Smooth muscle cell (in vitro differentiated cells): ENCODE measurements around the gene TAS2R39. TPM values are rescaled to one million over a fixed set of nuclear protein-coding genes. Genes with fewer than 3 reads are reported as not detected.

ENCODE experiments used
- DNase-seq: peaks from one replicate; lab custom pipeline; 2025; ENCODE audit not compliant: unreplicated experiment; lab: John Stamatoyannopoulos, UW
- H2AFZ ChIP-seq: fragments of 200-600 bp; sonication (generic); 2 replicates; pipeline ENCODE4 v1.6.0; 2016; ENCODE audit warnings: antibody characterized with exemption, low read depth, mild to moderate bottlenecking
- H3F3A ChIP-seq: fragments of 200-600 bp; sonication (generic); 2 replicates; pipeline ENCODE4 v1.6.0; 2017; ENCODE audit warnings: antibody characterized with exemption, low read depth
- H3K27ac ChIP-seq: fragments of 200-600 bp; sonication (generic); 2 replicates; pipeline ENCODE4 v1.5.1; 2016; ENCODE audit warnings: low read depth, mild to moderate bottlenecking
- H3K27me3 ChIP-seq: fragments of 200-600 bp; sonication (generic); 2 replicates; pipeline ENCODE4 v1.6.1; 2016; ENCODE audit warnings: low read depth, mild to moderate bottlenecking
- H3K36me3 ChIP-seq: fragments of 200-600 bp; sonication (generic); 2 replicates; pipeline ENCODE4 v1.5.1; 2016; ENCODE audit warnings: low read depth
- H3K4me1 ChIP-seq: fragments of 200-600 bp; sonication (generic); 2 replicates; pipeline ENCODE4 v1.5.1; 2016; ENCODE audit warnings: low read depth
- H3K4me2 ChIP-seq: fragments of 200-600 bp; sonication (generic); 2 replicates; pipeline ENCODE4 v1.6.0; 2016; ENCODE audit warnings: mild to moderate bottlenecking
- H3K4me3 ChIP-seq: fragments of 200-600 bp; sonication (generic); 2 replicates; pipeline ENCODE4 v1.5.1; 2016; ENCODE audit warnings: mild to moderate bottlenecking
- H3K79me2 ChIP-seq: fragments of 200-600 bp; sonication (generic); 2 replicates; pipeline ENCODE4 v1.6.0; 2016; ENCODE audit warnings: low read depth, mild to moderate bottlenecking
- H3K9ac ChIP-seq: fragments of 200-600 bp; sonication (generic); 2 replicates; pipeline ENCODE4 v1.6.0; 2016; ENCODE audit warnings: low read depth
- H3K9me3 ChIP-seq: fragments of 200-600 bp; sonication (generic); replicated peaks from 2 replicates; pipeline ENCODE4 v1.5.1; 2016; ENCODE audit warnings: low read depth
- H4K20me1 ChIP-seq: fragments of 200-600 bp; sonication (generic); 2 replicates; pipeline ENCODE4 v1.6.0; 2016; ENCODE audit warnings: low read depth
- CTCF ChIP-seq: fragments of 200-600 bp; sonication (generic); IDR thresholded peaks from 2 replicates; pipeline ENCODE4 v1.5.1; 2017; ENCODE audit warnings: borderline replicate concordance, mild to moderate bottlenecking, antibody characterized with exemption; ENCODE audit not compliant: insufficient read depth, poor library complexity, severe bottlenecking
- WGBS: methylation state at CpG from one replicate; pipeline ENCODE4 v1.1.7; 2016; ENCODE audit warnings: low lambda C conversion rate; 5-methylcytosine and 5-hydroxymethylcytosine counted together
- polyA plus RNA-seq: library from polyadenylated mRNA; unstranded; fragments of >200 nt; fragmentation: Nextera tagmentation; extraction: Ambion mirVana; gene quantifications from 2 replicates; pipeline ENCODE4 v1.2.1, GENCODE V29; 2016
- total RNA-seq: library from RNA; depleted of rRNA; stranded (reverse); fragments of >200 nt; gene quantifications from 2 replicates; pipeline ENCODE4 v1.2.3, GENCODE V29; 2014

The TAS2R39 gene
- total and polyA plus RNA-seq, 2 experiments from 2014 or later, result not detected

- WGBS, result 89% methylated on average over 2 of the region's 2 CpGs
- H3K9me3 ChIP-seq, result no peaks in the 10 kb centered on the region
- H3F3A ChIP-seq, result no peaks in the 10 kb centered on the region
- H3K79me2 ChIP-seq, result no peaks in the 10 kb centered on the region
- no peaks in the 10 kb centered on the region for H3K27me3 ChIP-seq
- H3K9ac ChIP-seq, result no peak overlapping the region
- DNase-seq, result no peak
- no peak overlapping the region for H3K27ac ChIP-seq
- no peaks in the 10 kb centered on the region for H4K20me1 ChIP-seq
- no peaks in the 10 kb centered on the region for H3K36me3 ChIP-seq
- no peak for TF ChIP-seq CTCF
- no peak overlapping the region for H3K4me2 ChIP-seq
- H3K4me1 ChIP-seq, result no peaks in the 10 kb centered on the region
- H2AFZ ChIP-seq, result no peak overlapping the region
- H3K4me3 ChIP-seq, result no peak overlapping the region
Measured at GRCh38 chr7:143216686-143217085, 33.5 kb downstream of the TAS2R39 start.

- no peak for TF ChIP-seq CTCF
- no peaks in the 10 kb centered on the region for H3K36me3 ChIP-seq
- H3K4me3 ChIP-seq, result no peak overlapping the region
- DNase-seq, result no peak
- H3F3A ChIP-seq, result no peaks in the 10 kb centered on the region
- no peaks in the 10 kb centered on the region for H4K20me1 ChIP-seq
- no peak overlapping the region for H3K27ac ChIP-seq
- no peaks in the 10 kb centered on the region for H3K79me2 ChIP-seq
- H2AFZ ChIP-seq, result no peak overlapping the region
- no peaks in the 10 kb centered on the region for H3K27me3 ChIP-seq
- 98% methylated on average over 2 of the region's 2 CpGs for WGBS
- no peak overlapping the region for H3K4me2 ChIP-seq
- no peak overlapping the region for H3K9ac ChIP-seq
- H3K9me3 ChIP-seq, result no peaks in the 10 kb centered on the region
- no peaks in the 10 kb centered on the region for H3K4me1 ChIP-seq
Measured at GRCh38 chr7:143217806-143218205, 34.6 kb downstream of the TAS2R39 start.

GRCh38 chr7:143221286-143221685 is 38.1 kb downstream of the TAS2R39 start:
- Histone ChIP-seq H3K9ac (no peak overlapping the region), H3K27ac (no peak overlapping the region), H4K20me1 (no peaks in the 10 kb centered on the region), H3K36me3 (no peaks in the 10 kb centered on the region), H3K4me1 (no peaks in the 10 kb centered on the region), H3F3A (no peaks in the 10 kb centered on the region), H3K79me2 (no peaks in the 10 kb centered on the region), H3K27me3 (no peaks in the 10 kb centered on the region), H3K9me3 (no peaks in the 10 kb centered on the region), H3K4me2 (no peak overlapping the region), H3K4me3 (no peak overlapping the region), H2AFZ (no peak overlapping the region)
- TF ChIP-seq CTCF, result no peak
- no peak for DNase-seq
- WGBS, result 86% methylated on average over 2 of the region's 2 CpGs

- Histone ChIP-seq H3K27me3 (no peaks in the 10 kb centered on the region), H4K20me1 (no peaks in the 10 kb centered on the region), H3K27ac (no peak within 1 kb of the TSS), H3K79me2 (no peaks in the 10 kb centered on the region), H2AFZ (no peak within 1 kb of the TSS), H3F3A (no peaks in the 10 kb centered on the region), H3K36me3 (no peaks in the 10 kb centered on the region), H3K4me3 (no peak within 1 kb of the TSS), H3K4me1 (no peaks in the 10 kb centered on the region), H3K9ac (no peak within 1 kb of the TSS), H3K9me3 (no peaks in the 10 kb centered on the region), H3K4me2 (no peak within 1 kb of the TSS)
- DNase-seq, result no peak
- TF ChIP-seq CTCF, result no peak
- 88% methylated on average over 3 of the region's 3 CpGs for WGBS
Measured at GRCh38 chr7:143221737-143222136, 38.5 kb downstream of the TAS2R39 start, which contains the start of gene TAS2R40. Gene TAS2R40 (plus strand): TSS chr7:143222037. CDS start chr7:143222079, 42 bp downstream.
